HCT116 (cell line): ENCODE data around the gene SYNDIG1. TPM values are rescaled to one million over a fixed set of nuclear protein-coding genes. Genes with fewer than 3 reads are reported as not detected.

ENCODE experiments used
- ATAC-seq: fragments of 200-7000 bp; cut with Tn5 transposase; 2 replicates; pipeline ENCODE4 v1.9.1; 2020; ENCODE audit warnings: mild to moderate bottlenecking, moderate library complexity
- BruUV-seq: library from RNA; stranded (reverse); fragments of 400-500 nt; replicated peaks from 2 replicates; lab custom pipeline; 2021; lab: Mats Ljungman, UMichigan
- CTCF ChIA-PET: fragments of 300-600 bp; sonication (Branson Sonifier 250); formaldehyde crosslinking; loops from one replicate; lab custom pipeline; 2021; ENCODE audit warnings: antibody characterized with exemption; lab: Charles Lee
- POLR2A ChIA-PET: fragments of 300-600, 350-600 bp; sonication (Branson Sonifier 250); formaldehyde crosslinking; loops from one replicate; lab custom pipeline; 2021; ENCODE audit warnings: antibody characterized with exemption; lab: Charles Lee
- RAD21 ChIA-PET, 2 experiments: fragments of 300-600 bp; sonication (Branson Sonifier 250); formaldehyde crosslinking; loops; one replicate each; lab custom pipeline; 2023; ENCODE audit warnings: low total read pairs in 2 of 2; ENCODE audit not compliant: uncharacterized antibody in 2 of 2, unreplicated experiment in 2 of 2, low non-redundant PET in 1 of 2; lab: Charles Lee
- DNase-seq: peaks from one replicate; pipeline ENCODE4 v3.0.0-alpha.2; 2010; ENCODE audit warnings: low read depth, low spot score
- H2AFZ ChIP-seq: fragments of 200-600 bp; shearing (Covaris generic), sonication (generic); 2 replicates; pipeline ENCODE4 v1.6.1; 2017; ENCODE audit warnings: low read depth, mixed run types, mixed read lengths, antibody characterized with exemption, low read length; ENCODE audit not compliant: poor library complexity, severe bottlenecking
- H3K27ac ChIP-seq: 2 replicates; pipeline ENCODE4 v1.5.1; 2012; ENCODE audit warnings: low read depth, low read length
- H3K27me3 ChIP-seq: fragments of 200-600 bp; sonication (generic); 2 replicates; pipeline ENCODE4 v1.6.1; 2016; ENCODE audit warnings: mixed run types, low read length, mixed read lengths; ENCODE audit not compliant: insufficient read depth
- H3K36me3 ChIP-seq, 2 experiments: fragments of 200-500 bp in 1 of 2; fragments of 200-600 bp in 1 of 2; sonication (Bioruptor generic) in 1 of 2; sonication (generic) in 1 of 2; 2 replicates each; pipeline versions ENCODE4 v1.5.1 to v1.6.1; 2014 to 2016; ENCODE audit warnings: low read length in 2 of 2, inconsistent platforms in 1 of 2, mixed read lengths in 1 of 2, mixed run types in 1 of 2; ENCODE audit not compliant: insufficient read depth in 2 of 2, control insufficient read depth in 1 of 2
- H3K4me1 ChIP-seq, 2 experiments: fragments of 200-600 bp in 1 of 2; sonication (generic) in 1 of 2; 2 replicates each; pipeline versions ENCODE4 v1.5.1 to v1.6.1; 2012 to 2017; ENCODE audit warnings: low read length in 2 of 2, inconsistent platforms in 1 of 2, mild to moderate bottlenecking in 1 of 2, mixed read lengths in 1 of 2, mixed run types in 1 of 2, moderate library complexity in 1 of 2; ENCODE audit not compliant: insufficient read depth in 2 of 2, control insufficient read depth in 1 of 2
- H3K4me2 ChIP-seq: fragments of 200-600 bp; sonication (generic); 2 replicates; pipeline ENCODE4 v1.6.1; 2017; ENCODE audit warnings: mixed run types, low read length, mixed read lengths
- H3K4me3 ChIP-seq, 2 experiments: fragments of 200-600 bp in 1 of 2; sonication (generic) in 1 of 2; replicated peaks in 1 of 2; 2 replicates each; pipeline ENCODE4 v1.5.1; 2011 to 2016; ENCODE audit warnings: low read length in 2 of 2, control low read depth in 1 of 2, low read depth in 1 of 2, mild to moderate bottlenecking in 1 of 2, mixed read lengths in 1 of 2, mixed run types in 1 of 2
- H3K79me2 ChIP-seq: fragments of 200-600 bp; sonication (generic); 2 replicates; pipeline ENCODE4 v1.6.1; 2017; ENCODE audit warnings: mild to moderate bottlenecking, mixed run types, low read length, moderate library complexity, mixed read lengths; ENCODE audit not compliant: insufficient read depth
- H3K9ac ChIP-seq: fragments of 200-600 bp; sonication (generic); 2 replicates; pipeline ENCODE4 v1.6.1; 2016; ENCODE audit warnings: low read length, mixed read lengths
- H3K9me2 ChIP-seq: fragments of 200-600 bp; sonication (generic), shearing (Covaris generic); 2 replicates; pipeline ENCODE4 v1.6.1; 2017; ENCODE audit warnings: mixed run types, mild to moderate bottlenecking, moderate library complexity; ENCODE audit not compliant: insufficient read depth
- H3K9me3 ChIP-seq, 2 experiments: fragments of 200-500 bp in 1 of 2; fragments of 200-600 bp in 1 of 2; sonication (Bioruptor generic) in 1 of 2; sonication (generic) in 1 of 2; 2 replicates each; pipeline ENCODE4 v1.6.1; 2014 to 2017; ENCODE audit warnings: low read length in 2 of 2, mixed read lengths in 2 of 2, inconsistent platforms in 1 of 2, low read depth in 1 of 2, mild to moderate bottlenecking in 1 of 2, mixed run types in 1 of 2, moderate library complexity in 1 of 2; ENCODE audit not compliant: control insufficient read depth in 1 of 2, insufficient read depth in 1 of 2
- H4K20me1 ChIP-seq: fragments of 200-600 bp; sonication (generic), shearing (Covaris generic); 2 replicates; pipeline ENCODE4 v1.6.1; 2017; ENCODE audit warnings: mixed run types, mild to moderate bottlenecking, moderate library complexity; ENCODE audit not compliant: insufficient read depth
- CTCF ChIP-seq, 3 experiments: fragments of 200-600 bp in 1 of 3; sonication (generic) in 1 of 3; IDR thresholded peaks in 2 of 3; conservative IDR thresholded peaks in 1 of 3; 2 replicates each; pipeline ENCODE4 v1.5.1; 2012 to 2017; ENCODE audit warnings: low read depth in 2 of 3, low read length in 2 of 3, antibody characterized with exemption in 1 of 3, borderline replicate concordance in 1 of 3, control low read depth in 1 of 3, mild to moderate bottlenecking in 1 of 3, mixed read lengths in 1 of 3, mixed run types in 1 of 3, moderate library complexity in 1 of 3; ENCODE audit not compliant: insufficient read depth in 1 of 3
- ELF1 ChIP-seq: IDR thresholded peaks from 2 replicates; pipeline ENCODE4 v1.6.1; 2012; ENCODE audit warnings: low read depth, borderline replicate concordance
- MAX ChIP-seq: IDR thresholded peaks from 2 replicates; pipeline ENCODE4 v1.6.1; 2012
- POLR2A ChIP-seq: IDR thresholded peaks from 2 replicates; pipeline ENCODE4 v1.7.0; 2011; ENCODE audit warnings: borderline replicate concordance; ENCODE audit not compliant: insufficient read depth, insufficient read length; ENCODE audit errors: extremely low read depth
- POLR2AphosphoS5 ChIP-seq: IDR thresholded peaks from 2 replicates; pipeline ENCODE4 v1.6.1; 2011; ENCODE audit warnings: mild to moderate bottlenecking, low read depth, low read length, moderate library complexity
- SIN3A ChIP-seq: IDR thresholded peaks from 2 replicates; pipeline ENCODE4 v1.6.1; 2012; ENCODE audit warnings: low read depth
- SP1 ChIP-seq: IDR thresholded peaks from 2 replicates; pipeline ENCODE4 v1.6.1; 2012; ENCODE audit warnings: low read depth
- SRF ChIP-seq: IDR thresholded peaks from 2 replicates; pipeline ENCODE4 v1.6.1; 2012; ENCODE audit warnings: low read depth
- TCF7L2 ChIP-seq: IDR thresholded peaks from 2 replicates; pipeline ENCODE4 v1.7.0; 2011; ENCODE audit warnings: borderline replicate concordance, inconsistent platforms; ENCODE audit not compliant: insufficient read depth, insufficient read length; ENCODE audit errors: extremely low read depth
- YY1 ChIP-seq: IDR thresholded peaks from 2 replicates; pipeline ENCODE4 v1.6.1; 2011; ENCODE audit warnings: low read length, low read depth, moderate library complexity, mild to moderate bottlenecking; ENCODE audit not compliant: insufficient replicate concordance; ENCODE audit errors: extremely low read depth
- ZFX ChIP-seq: fragments of 450-650 bp; IDR thresholded peaks from 2 replicates; pipeline ENCODE4 v1.6.1; 2017
- intact Hi-C: fragments of 100-400 bp; cut with micrococcal nuclease; formaldehyde crosslinking; loops from 2 replicates; pipeline ENCODE4 v1.10.0; 2022
- total RNA-seq: library from RNA; stranded (reverse); gene quantifications from one replicate; pipeline ENCODE4 v1.2.1, GENCODE V29; 2021; ENCODE audit not compliant: unreplicated experiment

SYNDIG1 gene
- total RNA-seq, 1 experiment from 2014 or later: not detected

DNA sequence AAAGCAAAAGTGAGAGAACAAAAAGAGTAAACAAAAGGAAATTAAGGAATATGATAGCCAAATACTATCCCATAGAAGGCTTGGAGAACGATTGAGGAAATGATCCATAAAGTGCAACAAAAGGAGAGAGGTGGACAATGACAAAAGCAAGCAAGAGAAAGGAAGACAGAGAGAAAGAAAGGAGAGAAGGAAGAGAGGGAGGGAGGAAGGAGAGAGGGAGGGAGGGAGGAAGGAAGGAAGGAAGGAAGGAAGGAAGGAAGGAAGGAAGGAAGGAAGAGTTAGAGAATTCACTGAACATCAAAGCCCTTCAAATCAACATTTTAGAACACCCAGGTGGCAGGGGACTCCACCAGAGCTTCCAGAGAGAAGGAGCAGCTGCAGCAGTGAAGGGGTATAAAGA lies 185.0 kb downstream of the SYNDIG1 start:
- CTCF ChIA-PET: no interaction called here
- no peaks in the 10 kb centered on the region for H4K20me1 ChIP-seq
- no peaks in the 10 kb centered on the region for H3K79me2 ChIP-seq
- BruUV-seq: no TSS peak
- H3K4me3 ChIP-seq: no peak overlapping the region
- ATAC-seq (no peak), DNase-seq (no peak)
- POLR2A ChIA-PET: no interaction called here
- intact Hi-C loops: no loop called here
- TF ChIP-seq POLR2AphosphoS5 (no peak), CTCF (IDR thresholded peaks at IDR 0.05 in 2 of 3, conservative IDR thresholded peaks at IDR 0.05 in 1 of 3; ENCODE audit: borderline replicate concordance in 1 of 3, insufficient read depth in 1 of 3, low read depth in 2 of 3, low read length in 2 of 3) (no peak), TCF7L2 (no peak), SRF (no peak), MAX (no peak), SIN3A (no peak), ELF1 (no peak), ZFX (no peak), YY1 (no peak), POLR2A (no peak), SP1 (no peak)
- no peak overlapping the region for H2AFZ ChIP-seq
- peaks cover 6 to 32% of the 10 kb centered on the region in 2 experiments for H3K4me1 ChIP-seq
- RAD21 ChIA-PET: no interaction called here
- H3K9me2 ChIP-seq: no peaks in the 10 kb centered on the region
- no peaks in the 10 kb centered on the region for H3K9me3 ChIP-seq
- H3K36me3 ChIP-seq: no peaks in the 10 kb centered on the region
- H3K27me3 ChIP-seq: no peaks in the 10 kb centered on the region
- H3K9ac ChIP-seq: no peak overlapping the region
- no peak overlapping the region for H3K27ac ChIP-seq
- H3K4me2 ChIP-seq: no peak overlapping the region
